SIG-M5 treated with dmso at 0.1 percent for 504 hours (cell line): ENCODE results near the gene OMP.

ENCODE experiments used
- DNase-seq: peaks from one replicate; lab custom pipeline; 2025; ENCODE audit not compliant: unreplicated experiment; lab: John Stamatoyannopoulos, UW

OMP gene

GRCh38 chr11:77136784-77137420 lies 34.3 kb downstream of the OMP start:
- DNase-seq: no peak

DNA sequence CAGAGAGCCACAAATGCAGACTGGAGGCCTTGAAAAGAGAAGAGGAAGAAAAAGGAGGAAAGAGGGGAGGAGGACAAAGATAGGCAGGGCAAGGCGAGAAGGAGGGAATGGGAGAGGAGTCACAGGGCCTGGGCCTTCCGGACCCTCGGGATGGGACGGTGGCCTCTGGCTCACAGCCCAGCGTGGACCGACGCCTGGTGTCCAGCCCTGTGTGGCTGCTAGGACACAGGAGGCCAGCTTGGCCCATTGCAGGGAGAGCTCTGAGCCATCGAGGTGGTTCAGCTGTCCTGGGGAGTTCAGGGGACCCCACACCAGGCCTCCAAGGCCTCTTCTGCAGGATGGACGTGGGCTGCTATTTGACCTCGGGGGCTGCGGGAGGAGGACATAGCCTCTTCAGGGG lies 34.8 kb downstream of the OMP start:
- DNase-seq: no peak

- DNase-seq: no peak
Observed at GRCh38 chr11:77138106-77138649, 35.5 kb downstream of the OMP start.

DNA sequence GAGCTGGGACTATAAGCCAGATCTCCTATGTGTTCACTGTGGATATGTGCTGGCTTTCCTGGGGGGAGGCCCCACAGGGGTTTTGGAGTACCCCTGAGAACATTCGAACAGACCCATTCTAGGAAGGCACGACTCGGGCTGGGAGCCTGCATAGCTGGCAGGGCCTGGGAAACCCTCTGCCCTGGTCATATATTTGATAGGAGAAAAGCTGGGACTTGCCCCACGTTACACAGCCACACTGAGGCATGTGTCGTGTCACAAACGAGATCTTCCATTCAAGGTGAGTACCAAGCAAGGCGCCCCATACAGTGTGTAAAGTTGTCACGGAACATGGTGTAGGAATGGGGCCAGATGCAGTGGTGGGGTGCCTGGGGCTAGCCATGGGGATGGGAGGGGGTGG lies 36.6 kb downstream of the OMP start:
- no peak for DNase-seq

DNA sequence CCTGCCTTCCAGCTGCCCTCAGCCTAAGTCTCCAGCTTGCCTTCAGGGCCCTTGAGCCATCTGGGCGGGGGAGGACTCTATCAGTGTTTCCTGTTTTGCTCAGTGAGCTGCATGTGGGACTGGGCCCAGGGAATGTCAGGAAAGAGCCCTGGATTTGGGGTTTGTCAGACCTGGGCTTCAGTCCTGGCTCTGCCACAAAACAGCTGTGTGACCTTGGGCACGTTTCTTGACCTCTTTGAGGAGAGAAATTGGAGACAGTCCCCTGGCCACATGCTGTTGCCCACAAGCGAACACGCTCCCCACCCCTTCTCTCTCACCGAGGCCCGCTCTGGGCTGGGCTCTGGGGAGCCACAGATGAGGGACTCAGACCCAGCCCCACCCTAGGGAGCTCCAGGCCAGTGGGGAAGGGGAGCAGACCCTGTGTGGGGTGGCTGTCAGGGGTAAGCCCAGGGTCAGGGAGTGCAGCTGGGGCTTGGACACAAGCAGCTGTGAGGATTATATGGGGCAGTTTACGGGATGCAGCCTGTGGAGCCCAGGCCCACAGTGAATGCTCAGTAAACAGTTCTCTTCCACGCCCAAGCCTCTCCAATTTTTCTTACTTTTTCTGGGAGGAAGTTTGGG lies 37.7 kb downstream of the OMP start:
- no peak for DNase-seq

DNA sequence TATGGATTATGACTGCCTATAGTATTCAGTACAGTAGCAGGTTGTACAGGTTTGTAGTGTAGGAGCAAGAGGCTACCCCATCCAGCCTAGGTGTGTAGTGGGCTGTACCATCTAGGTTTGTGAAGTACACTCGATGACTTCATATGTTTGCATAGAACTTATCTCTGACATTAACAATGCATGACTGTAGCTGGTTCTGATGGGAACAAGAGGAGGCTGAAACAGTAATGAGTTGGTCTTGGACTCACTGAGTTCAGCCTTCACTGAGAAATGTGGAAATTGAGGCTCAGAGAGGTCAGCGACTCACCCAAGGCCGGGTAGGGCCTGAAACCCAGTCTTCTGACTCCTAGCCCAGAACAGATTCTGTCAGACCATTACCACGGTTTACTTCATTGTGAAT lies 38.4 kb downstream of the OMP start:
- DNase-seq: peak; percentile 28

DNA sequence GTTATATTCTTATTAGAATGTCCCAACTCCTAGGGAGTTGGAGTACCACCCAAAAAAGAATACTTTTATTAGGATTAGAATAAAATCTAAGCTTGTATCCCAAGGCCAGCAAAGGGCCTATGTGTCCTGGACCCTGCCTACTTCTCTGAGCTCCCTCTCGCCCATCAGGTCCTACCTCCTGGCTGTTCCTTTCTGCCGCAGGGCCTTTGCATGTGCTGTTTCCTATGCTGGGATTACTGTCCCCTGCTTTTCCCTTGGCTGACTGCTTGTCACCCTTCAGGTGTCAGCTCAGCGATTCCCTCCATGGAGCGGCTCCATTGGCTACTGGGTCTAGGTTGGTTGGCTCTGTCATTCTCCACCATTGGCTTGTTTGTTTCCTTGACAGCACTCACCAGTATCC lies 38.8 kb downstream of the OMP start:
- DNase-seq: no peak

DNA sequence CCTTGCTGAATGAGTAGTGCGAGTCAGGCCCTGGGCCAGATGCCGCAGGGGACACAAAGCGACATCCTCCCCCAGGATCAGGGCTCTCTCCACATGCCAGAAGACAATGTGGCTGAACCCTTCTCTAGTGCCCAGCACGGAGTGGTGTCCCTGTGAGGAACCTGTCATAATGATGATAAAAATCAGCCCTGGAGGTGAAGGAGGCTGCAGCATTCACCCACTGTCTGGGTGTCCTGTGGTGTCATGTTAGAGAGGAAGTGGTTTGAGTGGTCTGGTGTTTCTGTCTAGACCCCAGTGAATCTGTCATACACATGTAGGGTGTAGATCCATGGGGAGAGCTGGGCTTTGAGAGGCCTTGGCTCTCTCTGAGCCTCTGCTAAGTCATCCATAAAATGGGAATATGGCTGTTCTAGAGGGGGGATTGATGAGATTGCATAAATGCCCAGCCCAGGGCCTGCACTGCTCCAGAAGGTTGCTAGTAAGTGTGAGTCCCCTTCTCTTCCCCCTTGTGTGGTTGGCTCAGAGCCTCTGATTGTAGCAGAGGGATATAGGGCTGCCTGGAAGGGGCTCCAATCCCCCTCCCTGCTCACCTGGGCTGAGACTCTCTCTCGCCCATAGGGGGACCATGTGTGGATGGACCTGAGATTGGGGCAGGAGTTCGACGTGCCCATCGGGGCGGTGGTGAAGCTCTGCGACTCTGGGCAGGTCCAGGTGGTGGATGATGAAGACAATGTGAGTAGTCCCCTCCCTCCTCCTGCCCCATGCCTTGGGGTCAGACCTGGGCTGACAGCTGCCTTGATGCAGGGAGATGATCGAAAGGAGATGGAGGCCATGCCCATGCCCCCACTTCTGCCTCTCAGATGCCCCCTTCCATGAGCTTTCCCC lies 39.7 kb downstream of the OMP start:
- peak; percentile 35 for DNase-seq

DNA sequence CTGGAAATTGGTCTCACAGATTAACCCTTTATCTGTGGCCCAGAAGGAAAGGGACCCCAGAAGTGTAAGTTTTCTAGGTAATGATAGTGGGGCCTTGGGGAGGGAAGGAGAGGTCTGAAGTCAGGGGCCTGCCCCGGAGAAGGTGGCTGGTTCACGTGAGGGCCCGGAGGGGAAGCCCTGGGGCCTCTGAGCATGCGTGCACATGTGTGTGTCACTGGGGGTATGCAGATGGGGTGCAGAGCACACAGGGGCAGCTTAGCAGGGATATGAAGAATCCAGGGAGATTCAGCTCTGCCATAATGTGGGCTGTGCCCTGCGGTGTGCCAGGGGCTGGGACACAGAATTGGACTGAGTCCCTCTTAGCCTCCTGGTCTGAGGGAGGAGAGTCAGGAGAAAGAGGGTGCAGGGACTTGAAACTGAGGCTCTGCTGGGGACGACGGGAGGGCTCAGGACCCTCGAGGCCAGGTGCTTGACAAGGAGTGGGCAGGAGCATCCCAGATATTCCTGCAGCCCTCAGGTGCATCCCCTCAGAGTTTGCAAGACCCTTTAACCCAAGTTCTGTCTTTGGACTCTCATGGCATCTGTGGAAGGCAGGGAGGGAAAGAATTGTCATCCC lies 40.9 kb downstream of the OMP start:
- no peak for DNase-seq

DNA sequence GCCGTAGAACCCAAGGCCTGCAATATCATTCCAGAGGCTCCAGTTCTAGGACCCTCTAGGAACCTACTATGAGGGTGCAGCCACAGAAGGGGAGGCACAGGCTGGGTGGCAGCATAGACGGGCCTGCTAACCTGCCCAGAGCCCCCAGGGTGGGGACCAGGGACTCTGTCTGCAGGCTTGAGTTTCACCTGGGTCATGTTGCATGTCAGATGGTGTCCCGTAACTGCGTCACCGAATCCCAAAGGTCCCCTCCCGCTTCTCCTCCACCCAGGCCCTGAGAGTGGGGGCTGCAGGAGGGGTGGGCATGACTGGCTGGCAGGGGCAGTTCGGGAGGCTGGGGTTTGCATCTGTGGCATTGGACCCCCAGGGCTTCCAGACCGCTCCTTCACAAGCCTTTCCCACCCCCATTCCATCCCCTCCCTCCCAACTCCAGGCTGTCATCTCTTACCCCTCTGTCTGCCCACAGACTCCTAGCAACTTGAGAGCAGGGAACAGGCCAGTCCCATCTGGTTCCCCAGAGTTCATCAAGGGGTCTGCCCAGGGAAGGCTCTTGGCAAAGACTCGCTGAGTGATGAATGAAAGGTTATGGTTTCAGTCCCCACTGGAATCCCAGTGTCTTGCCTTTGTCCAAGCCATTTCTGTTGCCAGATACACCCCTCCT lies 41.7 kb downstream of the OMP start:
- DNase-seq: no peak

- DNase-seq: no peak
Observed at GRCh38 chr11:77144857-77145428, 42.3 kb downstream of the OMP start.

DNA sequence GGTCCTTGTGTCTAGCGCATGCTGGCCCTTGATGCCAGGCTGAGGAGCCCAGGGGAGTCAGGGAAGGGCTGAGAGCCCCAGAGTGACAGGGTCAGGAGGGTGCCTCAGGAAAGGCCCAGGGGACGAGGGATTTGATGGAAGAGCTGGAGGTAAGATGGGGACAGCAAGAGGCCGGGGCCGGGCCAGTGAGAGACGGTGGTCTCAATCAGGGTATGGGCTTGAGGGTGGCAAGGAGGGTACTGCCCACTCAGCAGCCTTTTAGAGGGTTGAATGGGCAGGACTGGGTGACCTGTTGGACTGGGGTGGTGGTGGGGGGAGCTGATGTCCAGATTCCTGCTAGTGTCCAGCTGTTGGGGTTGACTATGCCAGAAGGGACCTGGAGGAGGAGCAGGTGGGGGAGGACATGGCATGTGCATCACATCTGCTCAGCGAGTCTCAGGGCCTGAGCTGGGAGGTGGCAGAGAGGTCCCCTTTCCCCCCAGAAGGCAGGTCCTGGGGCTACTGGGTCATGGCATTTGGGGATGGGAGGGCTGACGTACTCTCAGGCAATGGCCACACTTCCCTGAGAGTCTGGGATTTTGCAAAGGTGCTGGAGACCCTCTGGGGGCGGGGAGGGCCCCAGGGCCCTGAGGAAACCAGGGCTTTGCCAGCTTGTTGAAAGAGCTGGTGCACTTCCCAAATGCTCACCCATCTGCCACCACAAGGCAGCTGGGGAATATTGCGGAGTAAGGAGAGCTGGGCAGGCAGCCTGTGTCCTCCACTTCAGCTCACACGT lies 43.8 kb downstream of the OMP start:
- DNase-seq: no peak

GRCh38 chr11:77147036-77147315 lies 44.3 kb downstream of the OMP start:
- no peak for DNase-seq

GRCh38 chr11:77147668-77148321 lies 45.2 kb downstream of the OMP start:
- DNase-seq: peak; percentile 45

- no peak for DNase-seq
Observed at GRCh38 chr11:77148963-77149715, 46.5 kb downstream of the OMP start.

DNA sequence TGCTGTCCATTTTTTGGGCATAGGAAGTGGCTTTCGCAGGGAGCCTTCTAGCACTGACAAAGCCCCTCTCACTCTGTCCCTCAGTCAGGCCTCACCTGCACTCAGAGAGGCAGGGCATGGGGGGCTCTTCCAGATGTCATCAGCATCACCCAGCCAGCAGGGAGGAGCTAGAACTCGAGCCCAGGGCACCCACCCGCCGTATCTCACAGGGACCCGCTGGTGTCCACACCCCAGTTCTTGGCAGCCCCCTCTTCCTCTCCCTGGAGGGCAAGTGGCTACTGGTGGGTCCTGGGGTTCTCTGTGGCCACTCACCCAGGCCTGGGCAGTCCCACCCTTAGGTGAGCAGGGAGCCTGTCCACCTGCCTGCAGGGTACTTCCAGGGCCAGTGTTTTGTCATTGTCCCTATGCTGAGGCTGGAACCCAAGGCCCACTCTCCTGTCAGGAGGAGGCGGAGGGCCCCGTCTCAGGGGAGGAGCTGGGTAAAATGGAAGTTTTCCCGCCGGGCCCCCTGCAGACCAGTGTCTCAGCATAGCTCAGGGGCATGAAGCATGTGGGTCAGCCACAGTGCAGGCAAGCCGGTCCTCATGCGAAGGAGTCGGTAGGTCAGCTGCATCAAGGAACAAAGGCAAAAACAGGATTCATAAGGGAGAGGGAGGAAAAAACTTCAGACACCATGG lies 47.2 kb downstream of the OMP start:
- DNase-seq: no peak

DNA sequence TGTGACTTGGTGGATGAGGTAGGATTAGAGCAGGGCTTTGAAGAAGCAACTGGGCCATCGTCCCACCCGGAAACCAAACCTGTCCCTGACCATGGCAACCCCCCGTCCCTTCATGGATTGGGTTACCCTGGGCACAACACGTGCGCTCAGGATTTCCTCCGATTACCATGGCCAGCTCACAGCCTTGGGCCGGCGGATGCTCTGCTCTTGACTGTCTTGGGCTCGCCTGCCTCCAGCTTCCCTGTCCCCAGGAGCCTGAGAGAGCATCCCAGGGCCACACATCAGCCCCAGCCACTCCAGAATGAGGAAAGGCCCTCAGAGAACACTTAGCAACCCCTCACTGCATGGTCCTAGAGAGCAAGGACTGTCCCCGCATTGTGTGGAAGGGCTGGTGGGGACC lies 48.2 kb downstream of the OMP start:
- DNase-seq: no peak

DNA sequence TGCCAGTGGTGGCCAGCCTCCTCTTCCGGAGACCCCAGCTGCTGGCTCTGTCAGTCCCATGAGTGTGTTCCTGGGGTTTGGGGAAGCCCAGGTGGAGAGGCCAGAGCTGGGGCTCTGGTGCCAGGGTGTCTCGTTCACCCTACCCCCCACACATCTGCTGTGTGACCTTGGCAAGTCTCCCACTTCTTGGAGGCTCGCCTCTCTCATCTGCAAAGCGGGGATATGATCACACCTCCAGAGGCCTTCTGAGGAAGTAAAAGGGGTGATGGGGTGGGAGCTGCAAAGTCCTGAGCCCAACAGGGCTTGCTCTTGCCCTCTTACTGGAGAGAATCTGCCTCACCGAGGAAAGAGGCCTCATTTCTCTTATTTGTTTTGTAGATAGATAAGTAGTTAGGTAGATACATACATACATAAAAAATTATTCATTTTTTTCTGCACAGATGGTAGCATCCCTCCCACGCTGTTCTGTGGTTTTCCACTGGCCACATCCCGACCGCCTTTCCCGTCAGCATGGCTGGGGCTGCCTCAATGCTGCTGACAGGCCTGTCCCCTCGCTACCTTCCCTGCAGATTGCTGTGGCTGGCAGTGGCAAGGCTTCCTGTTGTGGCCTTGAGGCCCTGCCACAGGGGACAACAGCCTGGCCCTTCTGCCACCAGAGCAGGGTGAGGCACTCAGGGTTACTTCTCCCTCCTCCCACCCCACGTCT lies 49.3 kb downstream of the OMP start:
- DNase-seq: no peak
